Fibroblast of the aortic adventitia (primary cell): Measurements from ENCODE around the gene NDUFA3. TPM values are rescaled to one million over a fixed set of nuclear protein-coding genes. Genes with fewer than 3 reads are reported as not detected.

Experiments
- DNase-seq: peaks from one replicate; pipeline ENCODE4 v3.0.0-alpha.2; 2010; ENCODE audit warnings: low read depth
- H3K4me3 ChIP-seq: 2 replicates; pipeline ENCODE4 v1.5.1; 2011; ENCODE audit warnings: low read depth, mild to moderate bottlenecking, control low read depth, low read length, moderate library complexity
- total RNA-seq: library from RNA; depleted of rRNA; stranded (reverse); fragments of >200 nt; gene quantifications from 2 replicates; pipeline ENCODE4 v1.2.3, GENCODE V29; 2012; ENCODE audit warnings: low replicate concordance
- TF ChIP-seq, protein P1 (sequence below): IDR thresholded peaks from 2 replicates; pipeline ENCODE4 v1.5.1; 2011; ENCODE audit warnings: mild to moderate bottlenecking, low read length, control low read depth, inconsistent platforms; ENCODE audit not compliant: insufficient read depth

NDUFA3 gene
- total RNA-seq, 1 donor = 9.0 TPM

- H3K4me3 ChIP-seq = no peak overlapping the region
- TF ChIP-seq, protein P1, sequence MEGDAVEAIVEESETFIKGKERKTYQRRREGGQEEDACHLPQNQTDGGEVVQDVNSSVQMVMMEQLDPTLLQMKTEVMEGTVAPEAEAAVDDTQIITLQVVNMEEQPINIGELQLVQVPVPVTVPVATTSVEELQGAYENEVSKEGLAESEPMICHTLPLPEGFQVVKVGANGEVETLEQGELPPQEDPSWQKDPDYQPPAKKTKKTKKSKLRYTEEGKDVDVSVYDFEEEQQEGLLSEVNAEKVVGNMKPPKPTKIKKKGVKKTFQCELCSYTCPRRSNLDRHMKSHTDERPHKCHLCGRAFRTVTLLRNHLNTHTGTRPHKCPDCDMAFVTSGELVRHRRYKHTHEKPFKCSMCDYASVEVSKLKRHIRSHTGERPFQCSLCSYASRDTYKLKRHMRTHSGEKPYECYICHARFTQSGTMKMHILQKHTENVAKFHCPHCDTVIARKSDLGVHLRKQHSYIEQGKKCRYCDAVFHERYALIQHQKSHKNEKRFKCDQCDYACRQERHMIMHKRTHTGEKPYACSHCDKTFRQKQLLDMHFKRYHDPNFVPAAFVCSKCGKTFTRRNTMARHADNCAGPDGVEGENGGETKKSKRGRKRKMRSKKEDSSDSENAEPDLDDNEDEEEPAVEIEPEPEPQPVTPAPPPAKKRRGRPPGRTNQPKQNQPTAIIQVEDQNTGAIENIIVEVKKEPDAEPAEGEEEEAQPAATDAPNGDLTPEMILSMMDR = no peak
Observed at GRCh38 chr19:54124393-54124792, 21.7 kb downstream of the NDUFA3 start.

DNA sequence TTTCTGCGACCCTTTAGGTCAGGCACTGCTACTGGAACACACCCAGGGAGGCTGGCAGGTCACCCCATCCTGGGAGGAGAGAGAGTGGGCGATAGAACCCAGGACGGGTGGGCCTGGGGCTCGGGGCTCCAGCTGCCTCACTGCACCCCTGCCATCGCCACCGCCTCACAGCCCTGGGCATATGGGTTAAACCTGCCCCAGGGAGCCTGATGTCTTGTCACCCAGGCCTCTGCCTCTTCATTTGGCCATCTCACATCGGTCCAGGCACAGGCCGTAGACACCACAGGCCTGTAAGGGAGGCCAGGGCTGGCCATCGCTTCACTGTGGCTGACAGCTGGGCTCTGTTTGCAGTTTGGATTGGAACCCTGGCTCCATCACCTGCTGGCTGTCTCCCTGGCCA, 23.1 kb downstream of the NDUFA3 start:
- TF ChIP-seq, protein P1 = no peak
- no peak for DNase-seq
- H3K4me3 ChIP-seq = no peak overlapping the region

More at GRCh38 chr19:54124393-54124792, 21.7 kb downstream of the NDUFA3 start:
- DNase-seq = no peak

GRCh38 chr19:54127688-54128440, 25.2 kb downstream of the NDUFA3 start:
- TF ChIP-seq, protein P1 = no peak

GRCh38 chr19:54128441-54128725, 25.7 kb downstream of the NDUFA3 start:
- TF ChIP-seq, protein P1 = no peak
- no peak for DNase-seq

More at GRCh38 chr19:54127688-54128440, 25.2 kb downstream of the NDUFA3 start:
- no peak for DNase-seq
- H3K4me3 ChIP-seq = no peak overlapping the region

GRCh38 chr19:54128796-54129616, 26.4 kb downstream of the NDUFA3 start:
- no peak for DNase-seq
- TF ChIP-seq, protein P1 = no peak
- H3K4me3 ChIP-seq = no peak overlapping the region

More at GRCh38 chr19:54128441-54128725, 25.7 kb downstream of the NDUFA3 start:
- H3K4me3 ChIP-seq = no peak overlapping the region

- H3K4me3 ChIP-seq = no peak overlapping the region
- no peak for DNase-seq
- TF ChIP-seq, protein P1 = no peak
Observed at GRCh38 chr19:54129617-54129996, 27.0 kb downstream of the NDUFA3 start.
